ENCODE data around the gene SRGAP3. TPM values are rescaled to one million over a fixed set of nuclear protein-coding genes. Genes with fewer than 3 reads are reported as not detected.

SRGAP3 gene
- total and polyA plus RNA-seq, 5 donors: 1.4 to 7.9 (median 2.7) TPM

- DNase-seq: no peak
- H3K27ac ChIP-seq (ENCODE audit: low read length): no peak overlapping the region
- no peak overlapping the region for H3K4me3 ChIP-seq (ENCODE audit: low read length)
- 72% methylated on average over 1 of the region's 1 CpG for WGBS
- H3K9me3 ChIP-seq (ENCODE audit: control insufficient read depth, low read length): no peaks in the 10 kb centered on the region
- no peak for ATAC-seq
- H3K27me3 ChIP-seq (ENCODE audit: control insufficient read depth, insufficient read depth): no peaks in the 10 kb centered on the region
- intact Hi-C loops (cut with DNase I): no loop called here
- peaks cover 2% of the 10 kb centered on the region for H3K4me1 ChIP-seq (ENCODE audit: control insufficient read depth, insufficient read depth, low read length)
Observed at GRCh38 chr3:9254764-9255163, 5.3 kb upstream of the SRGAP3 start.

- Histone ChIP-seq H3K4me1 (ENCODE audit: control insufficient read depth, insufficient read depth, low read length) (peaks cover 2% of the 10 kb centered on the region), H3K9me3 (ENCODE audit: control insufficient read depth, low read length) (no peaks in the 10 kb centered on the region), H3K27me3 (ENCODE audit: control insufficient read depth, insufficient read depth) (no peaks in the 10 kb centered on the region), H3K27ac (ENCODE audit: low read length) (no peak overlapping the region), H3K4me3 (ENCODE audit: low read length) (no peak overlapping the region)
- ATAC-seq (no peak), DNase-seq (no peak)
- 76% methylated on average over 7 of the region's 7 CpGs for WGBS
- intact Hi-C loops (cut with DNase I): no loop called here
Observed at GRCh38 chr3:9253327-9253726, 3.9 kb upstream of the SRGAP3 start.

DNA sequence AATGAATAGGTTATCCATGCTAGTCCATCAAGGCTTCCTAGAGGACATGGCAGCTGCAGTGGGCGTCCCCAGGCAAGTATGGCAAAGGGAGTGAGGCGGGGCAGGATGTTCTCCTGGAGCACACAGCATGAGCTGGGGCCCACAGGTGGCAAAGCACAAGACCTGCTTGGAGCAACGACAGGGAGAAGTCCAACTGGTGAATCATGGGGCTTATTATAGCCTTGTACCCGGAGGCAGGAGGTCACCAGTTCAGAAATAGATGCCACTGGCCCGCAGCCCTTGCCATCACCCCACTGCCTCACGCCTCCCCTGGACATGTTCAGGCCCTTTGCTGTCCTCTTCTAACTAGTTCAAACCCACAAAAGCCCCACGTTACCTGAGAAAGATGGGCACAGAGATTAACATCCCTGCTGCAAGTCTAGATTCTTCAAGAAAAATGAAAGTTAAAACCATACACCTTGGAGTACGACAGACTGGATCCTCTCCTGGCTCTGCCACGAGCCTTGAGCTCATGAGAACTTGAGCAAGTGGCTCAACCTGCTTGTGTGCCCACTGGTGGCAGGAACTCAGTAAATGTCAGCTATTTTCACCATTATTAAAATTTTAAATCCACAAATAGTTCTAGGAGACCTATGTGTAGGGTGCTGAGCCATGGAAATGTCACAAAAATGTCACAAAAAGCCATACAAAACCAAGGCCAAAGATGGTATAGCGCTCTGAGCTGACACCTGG is 1.8 kb upstream of the SRGAP3 start:
- Histone ChIP-seq H3K4me1 (ENCODE audit: control insufficient read depth, insufficient read depth, low read length) (peaks cover 2% of the 10 kb centered on the region), H3K9me3 (ENCODE audit: control insufficient read depth, low read length) (no peaks in the 10 kb centered on the region), H3K27me3 (ENCODE audit: control insufficient read depth, insufficient read depth) (no peaks in the 10 kb centered on the region), H3K4me3 (ENCODE audit: low read length) (no peak overlapping the region), H3K27ac (ENCODE audit: low read length) (peak overlapping the region; percentile 30)
- DNase-seq (peak in 2 of 3 donors; percentile 15 to 54), ATAC-seq (peak in 1 of 2 donors; percentile 52)
- intact Hi-C loops (cut with DNase I): no loop called here
- WGBS: 77% methylated on average over 10 of the region's 10 CpGs

DNA sequence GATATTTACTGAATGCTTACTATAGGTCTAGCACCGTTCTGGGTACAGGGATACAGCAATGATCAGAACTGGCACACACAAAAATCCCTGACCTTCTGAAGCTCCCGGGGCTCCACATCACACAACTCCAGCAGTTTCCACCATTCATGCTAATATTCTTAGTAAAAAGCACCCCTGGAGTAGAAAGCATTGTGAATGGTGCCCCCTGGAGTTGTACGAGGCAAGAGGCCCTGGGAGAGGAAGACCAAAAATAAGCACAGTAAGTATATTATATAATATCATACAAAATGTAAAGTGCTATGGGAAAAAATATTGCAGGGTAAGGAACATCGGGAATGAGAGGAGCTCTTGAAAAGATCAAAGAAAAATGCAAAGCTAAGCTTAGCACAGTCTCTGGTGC is 790 bp upstream of the SRGAP3 start:
- no peak for DNase-seq
- Histone ChIP-seq H3K27me3 (ENCODE audit: control insufficient read depth, insufficient read depth) (no peaks in the 10 kb centered on the region), H3K4me3 (ENCODE audit: low read length) (no peak overlapping the region), H3K27ac (ENCODE audit: low read length) (no peak overlapping the region), H3K9me3 (ENCODE audit: control insufficient read depth, low read length) (no peaks in the 10 kb centered on the region), H3K4me1 (ENCODE audit: control insufficient read depth, insufficient read depth, low read length) (peaks cover 2% of the 10 kb centered on the region)
- no peak for ATAC-seq
- WGBS: 62% methylated on average over 4 of the region's 4 CpGs
- intact Hi-C loops (cut with DNase I): no loop called here

GRCh38 chr3:9248522-9249271 is 749 bp downstream of the SRGAP3 start:
- H3K27me3 ChIP-seq (ENCODE audit: control insufficient read depth, insufficient read depth): no peaks in the 10 kb centered on the region
- intact Hi-C loops (cut with DNase I): no loop called here
- H3K27ac ChIP-seq (ENCODE audit: low read length): no peak overlapping the region
- no peaks in the 10 kb centered on the region for H3K9me3 ChIP-seq (ENCODE audit: control insufficient read depth, low read length)
- DNase-seq (no peak), ATAC-seq (peak in 1 of 2 donors; percentile 5)
- 27% methylated on average over 13 of the region's 13 CpGs for WGBS
- H3K4me3 ChIP-seq (ENCODE audit: low read length): peak overlapping the region; percentile 36
- peaks cover 2% of the 10 kb centered on the region for H3K4me1 ChIP-seq (ENCODE audit: control insufficient read depth, insufficient read depth, low read length)

- Histone ChIP-seq H3K9me3 (ENCODE audit: control insufficient read depth, low read length) (no peaks in the 10 kb centered on the region), H3K4me1 (ENCODE audit: control insufficient read depth, insufficient read depth, low read length) (peaks cover 2% of the 10 kb centered on the region), H3K27ac (ENCODE audit: low read length) (no peak overlapping the region), H3K27me3 (ENCODE audit: control insufficient read depth, insufficient read depth) (no peaks in the 10 kb centered on the region), H3K4me3 (ENCODE audit: low read length) (no peak overlapping the region)
- WGBS: 73% methylated on average over 19 of the region's 19 CpGs
- DNase-seq (no peak), ATAC-seq (no peak)
- intact Hi-C loops (cut with DNase I): no loop called here
Observed at GRCh38 chr3:9247941-9248521, 1.4 kb downstream of the SRGAP3 start.

GRCh38 chr3:9247361-9247940 is 2.0 kb downstream of the SRGAP3 start:
- Histone ChIP-seq H3K4me3 (ENCODE audit: low read length) (no peak overlapping the region), H3K27me3 (ENCODE audit: control insufficient read depth, insufficient read depth) (no peaks in the 10 kb centered on the region), H3K4me1 (ENCODE audit: control insufficient read depth, insufficient read depth, low read length) (peaks cover 2% of the 10 kb centered on the region), H3K9me3 (ENCODE audit: control insufficient read depth, low read length) (no peaks in the 10 kb centered on the region), H3K27ac (ENCODE audit: low read length) (no peak overlapping the region)
- WGBS: 82% methylated on average over 12 of the region's 12 CpGs
- ATAC-seq (no peak), DNase-seq (no peak)
- intact Hi-C loops (cut with DNase I): no loop called here

DNA sequence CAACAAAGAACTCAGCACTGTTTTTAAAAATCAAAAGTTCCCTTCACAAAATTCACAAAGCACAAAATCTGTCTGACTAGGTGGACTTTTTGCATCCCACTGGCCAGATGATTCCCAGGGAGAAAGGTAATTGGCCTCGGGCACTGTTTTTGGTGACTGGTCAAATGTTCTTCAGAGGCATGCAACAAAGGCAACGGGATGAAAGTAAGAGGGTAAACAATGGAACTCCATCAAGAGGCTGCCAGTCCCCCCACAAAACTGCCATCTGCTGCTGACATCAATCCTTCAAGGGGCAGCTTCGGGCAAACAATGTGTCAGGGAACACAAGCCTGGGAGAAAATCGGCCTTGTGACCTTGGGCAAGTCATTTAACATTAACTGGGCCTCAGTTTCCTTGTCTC is 3.3 kb downstream of the SRGAP3 start:
- Histone ChIP-seq H3K4me1 (ENCODE audit: control insufficient read depth, insufficient read depth, low read length) (peaks cover 2% of the 10 kb centered on the region), H3K27me3 (ENCODE audit: control insufficient read depth, insufficient read depth) (no peaks in the 10 kb centered on the region), H3K9me3 (ENCODE audit: control insufficient read depth, low read length) (no peaks in the 10 kb centered on the region), H3K4me3 (ENCODE audit: low read length) (no peak overlapping the region), H3K27ac (ENCODE audit: low read length) (no peak overlapping the region)
- WGBS: 85% methylated on average over 4 of the region's 4 CpGs
- DNase-seq (no peak), ATAC-seq (no peak)
- intact Hi-C loops (cut with DNase I): no loop called here

DNA sequence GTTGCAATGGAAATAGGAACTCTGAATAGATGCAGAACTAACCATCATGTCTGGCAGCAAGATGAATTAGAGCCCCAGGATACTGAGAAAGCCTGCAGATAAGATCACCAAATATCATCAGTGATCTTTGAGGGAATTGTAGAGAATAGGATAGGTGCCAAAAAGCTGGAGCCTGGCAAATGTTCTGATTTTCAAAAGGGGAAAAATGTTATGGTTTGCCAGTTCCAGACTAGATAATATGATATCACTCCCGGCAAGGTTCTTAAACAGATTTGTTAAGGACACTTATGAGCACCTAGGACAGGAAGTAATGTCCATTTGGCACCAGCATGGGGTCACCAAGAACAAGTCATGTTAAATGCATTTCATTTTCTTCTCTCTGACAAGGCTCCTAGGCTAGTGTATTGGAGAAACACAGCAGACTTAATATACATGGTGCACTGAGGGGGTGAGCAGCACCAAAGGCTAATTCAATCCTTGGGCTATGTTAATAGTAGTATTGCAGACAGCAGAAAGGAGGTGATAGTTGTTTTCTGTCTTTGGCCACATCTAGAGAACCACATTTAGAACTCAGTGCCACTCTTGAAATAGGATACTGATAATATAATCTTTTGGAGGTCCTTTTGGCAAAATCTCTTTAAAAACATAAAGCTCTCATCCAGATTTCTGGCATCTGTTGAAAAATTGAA is 4.8 kb downstream of the SRGAP3 start:
- no peak for ATAC-seq
- intact Hi-C loops (cut with DNase I): no loop called here
- no peak overlapping the region for H3K27ac ChIP-seq (ENCODE audit: low read length)
- no peaks in the 10 kb centered on the region for H3K4me1 ChIP-seq (ENCODE audit: control insufficient read depth, insufficient read depth, low read length)
- H3K27me3 ChIP-seq (ENCODE audit: control insufficient read depth, insufficient read depth): no peaks in the 10 kb centered on the region
- no peaks in the 10 kb centered on the region for H3K9me3 ChIP-seq (ENCODE audit: control insufficient read depth, low read length)
- WGBS: 33% methylated on average over 1 of the region's 1 CpG
- H3K4me3 ChIP-seq (ENCODE audit: low read length): no peak overlapping the region
- DNase-seq: no peak

DNA sequence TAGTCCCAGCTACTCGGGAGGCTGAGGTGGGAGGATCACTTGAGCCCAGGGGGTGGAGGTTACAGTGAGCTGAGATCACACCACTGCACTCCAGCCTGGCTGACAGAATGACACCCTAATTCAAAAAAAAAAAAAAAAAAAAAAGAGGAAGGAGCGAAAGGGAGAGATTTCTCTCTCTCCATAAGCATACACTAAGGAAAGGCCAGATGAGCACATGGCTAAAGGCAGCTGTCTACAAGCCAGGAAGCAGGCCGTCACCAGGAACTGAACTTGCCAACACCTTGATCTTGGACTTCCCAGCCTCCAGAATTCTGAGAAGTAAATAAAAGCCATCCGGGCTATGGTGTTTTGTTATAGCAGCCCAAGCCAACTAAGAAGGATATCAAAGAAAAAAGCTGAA is 7.5 kb downstream of the SRGAP3 start:
- 92% methylated on average over 4 of the region's 4 CpGs for WGBS
- H3K27ac ChIP-seq (ENCODE audit: low read length): no peak overlapping the region
- no peak for DNase-seq
- ATAC-seq: no peak
- no peaks in the 10 kb centered on the region for H3K9me3 ChIP-seq (ENCODE audit: control insufficient read depth, low read length)
- H3K4me1 ChIP-seq (ENCODE audit: control insufficient read depth, insufficient read depth, low read length): no peaks in the 10 kb centered on the region
- intact Hi-C loops (cut with DNase I): no loop called here
- H3K4me3 ChIP-seq (ENCODE audit: low read length): no peak overlapping the region
- H3K27me3 ChIP-seq (ENCODE audit: control insufficient read depth, insufficient read depth): no peaks in the 10 kb centered on the region

Measured in right cardiac atrium (tissue), 5 donors.